HG03039 (cell line): ENCODE results near the gene NCAPH2.
A peak's percentile ranks its signal among the peaks of the same experiment; 100 is the strongest.

ENCODE experiments used
- ATAC-seq: cut with Tn5 transposase; IDR thresholded peaks from one replicate; pipeline ENCODE4 v1.9.1; 2021; ENCODE audit warnings: mild to moderate bottlenecking, moderate library complexity; ENCODE audit not compliant: unreplicated experiment

NCAPH2 gene

GRCh38 chr22:50473855-50474671 lies 34.0 kb upstream of the NCAPH2 start:
- no peak for ATAC-seq

DNA sequence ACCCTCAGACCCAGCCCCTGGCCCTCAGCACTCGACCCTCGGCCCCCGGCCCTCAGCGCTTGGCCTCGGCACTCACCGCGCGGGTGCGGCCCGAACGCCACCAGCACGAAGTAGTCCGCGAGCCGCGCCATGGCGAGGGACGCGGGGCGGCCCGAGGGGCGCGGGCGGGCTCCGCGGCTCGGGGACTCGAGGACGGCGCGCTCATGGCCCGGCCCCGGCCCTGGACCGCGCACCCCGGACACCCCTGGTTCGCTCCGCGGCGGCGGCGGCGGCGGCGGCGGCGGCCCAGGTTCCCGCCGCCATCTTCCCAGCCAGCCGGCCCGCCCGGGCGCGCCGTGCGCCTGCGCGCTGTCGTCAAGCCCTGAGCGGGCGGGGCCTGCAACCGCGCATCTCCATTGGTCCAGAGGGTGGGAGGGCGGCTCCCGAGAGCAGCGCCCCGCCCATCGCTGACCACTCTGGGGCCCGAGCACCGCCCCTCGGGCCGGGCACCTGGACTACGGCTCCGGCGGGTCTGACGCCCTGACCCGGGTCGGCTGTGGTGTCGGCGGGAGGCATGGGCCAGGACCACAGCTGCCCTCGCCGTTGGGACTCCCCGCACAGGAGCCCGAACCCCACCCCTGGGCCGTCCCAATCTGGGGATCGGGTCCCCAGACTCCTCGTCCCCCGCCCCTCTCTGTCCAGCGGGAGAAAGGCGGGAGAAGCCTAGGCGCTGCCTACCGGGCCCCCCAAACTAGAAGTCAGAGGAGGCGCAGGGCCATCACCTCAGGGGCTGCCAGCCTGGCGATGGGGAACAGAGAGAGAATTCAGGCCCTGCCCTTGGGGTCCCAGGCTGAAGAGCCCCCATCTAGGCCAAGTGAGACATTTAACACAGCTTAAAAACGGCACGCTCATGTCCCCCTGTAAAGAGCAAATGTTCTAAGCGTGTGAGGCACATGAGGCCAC lies 33.0 kb upstream of the NCAPH2 start, which contains the start of gene SBF1:
Gene SBF1, minus strand, starts transcription at position 326 of the 942 bp plus-strand sequence. Its CDS starts 195 bp downstream, at position 131.
- peak; percentile 68 for ATAC-seq

- ATAC-seq: no peak
Measured at GRCh38 chr22:50475652-50476002, 32.4 kb upstream of the NCAPH2 start.

DNA sequence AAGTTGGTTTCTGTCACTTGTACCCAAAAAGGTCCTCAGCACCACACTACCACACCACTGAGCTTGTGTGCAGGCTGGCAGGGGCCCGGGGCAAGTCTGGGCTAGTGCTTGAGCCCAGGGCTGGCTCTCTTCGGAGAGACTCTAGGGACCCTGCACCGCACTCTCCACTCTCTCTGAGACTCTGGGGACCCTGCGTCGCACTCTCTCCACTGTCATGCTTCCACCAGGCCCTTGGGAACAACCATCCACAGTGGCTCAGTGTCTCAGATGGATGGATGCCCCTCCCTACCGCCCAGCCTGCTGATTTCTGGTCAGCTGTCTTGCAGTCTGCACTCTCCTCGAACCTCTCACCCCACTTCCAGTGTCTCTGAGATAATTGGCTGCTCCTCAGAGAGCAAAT lies 31.2 kb upstream of the NCAPH2 start:
- no peak for ATAC-seq

DNA sequence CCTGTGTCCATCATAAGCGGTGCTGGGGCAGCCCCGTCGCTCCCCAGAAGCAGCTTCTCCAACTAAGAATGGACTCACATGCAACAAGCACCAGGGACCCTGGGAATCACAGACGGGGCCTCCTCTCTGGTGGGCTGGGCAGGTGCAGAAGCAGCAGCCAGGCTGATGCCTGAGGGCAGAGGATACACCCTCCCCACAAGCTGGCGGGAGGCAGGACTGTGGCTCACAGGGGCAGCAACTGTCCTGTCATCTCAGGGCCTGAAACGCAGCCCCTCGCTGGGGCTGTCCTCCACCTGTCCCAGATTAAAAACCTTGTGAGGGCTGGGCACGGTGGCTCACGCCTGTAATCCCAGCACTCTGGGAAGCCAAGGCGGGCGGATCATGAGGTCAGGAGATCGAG lies 30.1 kb upstream of the NCAPH2 start:
- no peak for ATAC-seq

DNA sequence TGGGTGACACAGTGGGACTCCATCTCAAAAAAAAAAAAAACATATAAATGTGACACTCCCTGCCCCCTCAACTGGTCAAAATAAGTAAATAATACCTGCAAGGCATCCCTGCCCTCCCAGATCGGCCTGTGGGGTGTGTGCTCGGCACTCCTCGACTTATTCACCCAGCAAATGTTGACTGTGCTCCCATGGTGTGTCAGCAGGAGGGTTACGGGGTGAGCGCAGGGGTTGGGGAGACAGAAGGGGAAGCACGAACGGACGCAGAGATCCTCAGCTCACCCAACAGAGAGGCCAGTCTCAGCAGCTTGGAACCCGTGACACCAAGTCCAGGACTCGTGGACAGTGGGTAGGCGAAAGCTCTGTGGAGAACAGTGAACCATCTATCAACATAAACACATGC lies 28.3 kb upstream of the NCAPH2 start:
- no peak for ATAC-seq

DNA sequence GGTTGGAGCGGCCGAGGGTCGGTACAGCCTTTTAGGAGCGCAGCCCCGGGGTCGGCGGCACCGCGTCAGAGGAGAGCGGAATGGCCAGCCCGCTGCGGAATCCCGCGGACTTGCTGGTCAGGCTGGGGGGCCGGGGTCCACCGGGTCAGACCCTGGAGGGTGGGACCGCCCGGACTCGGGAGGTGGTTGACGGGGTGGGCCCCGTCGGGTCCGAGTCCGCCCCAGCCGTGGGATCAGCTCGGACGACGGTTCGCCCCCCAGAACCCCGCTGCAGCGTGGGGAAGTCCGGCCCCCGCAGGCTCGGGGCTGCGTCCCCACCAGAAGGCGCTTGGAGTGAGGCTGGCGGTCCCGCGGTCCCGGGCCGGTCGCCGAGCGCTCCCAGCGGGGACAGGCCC lies 27.0 kb upstream of the NCAPH2 start:
- ATAC-seq: no peak

DNA sequence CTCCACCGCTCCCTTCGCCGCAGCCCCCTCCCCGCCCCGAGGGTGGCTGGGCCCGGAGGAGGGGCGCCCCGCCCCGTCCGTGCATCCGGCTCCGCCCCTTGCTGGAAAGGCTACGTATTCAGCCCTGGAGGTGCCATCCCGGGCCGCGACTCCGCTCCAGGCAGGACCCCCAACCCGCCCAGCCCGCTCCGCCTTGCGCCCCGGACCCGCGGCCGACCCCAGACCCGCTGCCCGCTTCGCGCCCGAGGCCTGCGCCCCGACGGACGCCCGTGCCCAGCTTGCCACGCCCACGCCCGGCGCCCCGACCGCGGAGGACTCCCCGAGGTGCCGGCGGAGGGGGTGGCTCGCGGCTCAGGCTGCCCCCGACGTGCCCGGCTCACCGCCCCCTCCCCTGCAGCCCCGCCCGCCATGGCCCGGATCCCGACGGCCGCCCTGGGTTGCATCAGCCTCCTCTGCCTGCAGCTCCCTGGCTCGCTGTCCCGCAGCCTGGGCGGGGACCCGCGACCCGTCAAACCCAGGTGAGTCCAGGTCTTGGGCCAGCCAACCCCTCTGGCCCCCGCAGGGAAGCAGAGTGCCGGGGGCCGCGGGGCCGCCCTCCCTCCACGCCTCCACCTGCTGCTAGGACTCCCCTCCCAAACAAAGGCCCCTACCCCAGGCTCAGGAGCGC lies 26.5 kb upstream of the NCAPH2 start, which contains the start of gene ADM2:
Gene ADM2, plus strand, starts transcription at position 104 of the 667 bp plus-strand sequence. Its CDS starts 305 bp downstream, at position 409.
- no peak for ATAC-seq

GRCh38 chr22:50482107-50483074 lies 25.6 kb upstream of the NCAPH2 start:
- no peak for ATAC-seq

GRCh38 chr22:50483106-50483505 lies 24.9 kb upstream of the NCAPH2 start:
- no peak for ATAC-seq

DNA sequence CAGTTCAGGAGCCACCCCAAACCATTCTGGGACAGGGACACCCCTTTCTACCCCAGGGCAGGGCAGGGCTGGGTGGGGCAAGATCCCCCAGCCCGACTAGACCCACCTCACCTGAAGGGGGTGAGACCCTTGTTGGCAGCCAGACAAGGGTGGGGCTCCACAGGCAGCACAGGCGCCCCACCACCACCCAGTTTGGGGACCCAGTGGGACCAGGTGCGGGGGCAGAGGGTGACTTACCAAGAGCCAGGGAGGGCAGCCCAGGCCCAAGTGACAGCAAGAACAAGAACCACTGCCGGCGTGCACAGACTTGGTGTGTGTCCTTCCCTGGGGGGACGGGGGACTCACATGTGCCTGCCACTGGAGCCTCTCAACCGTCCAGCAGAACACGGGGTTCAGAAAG lies 24.5 kb upstream of the NCAPH2 start:
- no peak for ATAC-seq

- ATAC-seq: no peak
Measured at GRCh38 chr22:50483977-50484853, 23.8 kb upstream of the NCAPH2 start.

DNA sequence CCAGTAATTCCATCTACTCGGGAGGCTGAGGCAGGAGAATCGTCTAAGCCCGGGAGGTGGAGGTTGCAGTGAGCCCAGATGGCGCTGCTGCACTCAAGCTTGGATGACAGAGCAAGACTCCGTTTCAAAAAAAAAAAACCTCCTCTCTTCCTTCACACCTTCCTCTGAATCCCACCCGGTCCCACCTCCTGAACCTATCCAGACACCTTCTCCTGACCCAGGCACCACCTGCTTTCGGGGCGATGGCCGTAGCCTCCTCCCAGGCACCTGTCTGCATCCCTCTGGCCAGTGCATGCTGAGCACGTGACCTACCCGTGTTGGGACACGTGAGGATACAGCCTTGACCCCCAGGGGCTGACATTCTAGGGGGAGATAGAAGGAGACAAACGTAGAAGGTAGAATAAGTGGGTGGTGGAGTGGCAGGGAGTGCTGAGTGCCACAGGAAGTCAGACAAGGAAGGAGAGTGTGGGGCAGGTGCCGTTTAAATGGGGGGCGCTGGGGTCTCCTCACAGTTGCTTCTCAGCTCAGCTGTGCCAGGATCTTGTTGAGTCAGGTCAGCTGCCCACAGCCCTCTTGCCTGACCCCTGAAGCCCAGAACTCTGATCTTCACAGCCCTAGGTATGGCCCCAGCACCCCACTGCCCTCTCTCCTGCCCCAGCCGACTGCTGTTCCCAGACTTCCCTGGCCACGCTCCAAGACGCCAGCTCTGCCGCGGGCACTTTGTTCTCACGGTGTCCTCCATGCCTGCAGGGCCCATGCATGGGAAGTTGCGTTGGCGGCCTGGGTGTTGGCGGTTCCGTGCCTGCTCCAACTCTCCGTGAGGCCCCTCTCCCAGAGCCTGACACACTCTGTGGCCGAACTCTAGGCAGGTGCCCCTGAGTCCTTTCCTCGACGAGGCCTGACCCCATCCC lies 22.5 kb upstream of the NCAPH2 start:
- ATAC-seq: no peak

- no peak for ATAC-seq
Measured at GRCh38 chr22:50486561-50487289, 21.3 kb upstream of the NCAPH2 start, which contains the start of gene MIOX. Gene MIOX (plus strand): TSS chr22:50486859. CDS start chr22:50486898, 39 bp downstream.

- no peak for ATAC-seq
Measured at GRCh38 chr22:50487290-50488005, 20.6 kb upstream of the NCAPH2 start.

- ATAC-seq: no peak
Measured at GRCh38 chr22:50488006-50488677, 19.9 kb upstream of the NCAPH2 start.
